DND-41 (cell line): Measurements from ENCODE around the gene GAB1.

Experiments
- ATAC-seq: fragments of 200-7000 bp; cut with Tn5 transposase; 3 replicates; pipeline ENCODE4 v1.9.1; 2021; ENCODE audit warnings: low read depth; ENCODE audit not compliant: insufficient read depth
- DNase-seq: peaks from one replicate; pipeline ENCODE4 v3.0.0-alpha.2; 2020
- H2AFZ ChIP-seq: 2 replicates; pipeline ENCODE4 v1.6.0; 2012; ENCODE audit warnings: low read depth, low read length
- H3K27ac ChIP-seq: 2 replicates; pipeline ENCODE4 v1.5.1; 2012; ENCODE audit warnings: low read length, inconsistent platforms
- H3K27me3 ChIP-seq: fragments of 200-600 bp; sonication (generic); 2 replicates; pipeline ENCODE4 v1.6.0; 2012; ENCODE audit warnings: low read length, mild to moderate bottlenecking, inconsistent platforms; ENCODE audit not compliant: insufficient read depth, poor library complexity
- H3K36me3 ChIP-seq: 2 replicates; pipeline ENCODE4 v1.5.1; 2012; ENCODE audit warnings: low read length, inconsistent platforms; ENCODE audit not compliant: insufficient read depth
- H3K4me1 ChIP-seq: 2 replicates; pipeline ENCODE4 v1.5.1; 2012; ENCODE audit warnings: mild to moderate bottlenecking, low read length; ENCODE audit not compliant: insufficient read depth
- H3K4me2 ChIP-seq: 2 replicates; pipeline ENCODE4 v1.6.0; 2012; ENCODE audit warnings: mild to moderate bottlenecking, moderate library complexity, low read length, inconsistent platforms; ENCODE audit not compliant: insufficient read depth
- H3K4me3 ChIP-seq, 2 experiments: fragments of 200-600 bp in 1 of 2; shearing (Covaris generic) in 1 of 2; 2 replicates each; pipeline ENCODE4 v1.5.1; 2012 to 2016; ENCODE audit warnings: inconsistent platforms in 2 of 2, low read length in 2 of 2, mild to moderate bottlenecking in 2 of 2, low read depth in 1 of 2, moderate library complexity in 1 of 2
- H3K79me2 ChIP-seq: 2 replicates; pipeline ENCODE4 v1.6.0; 2012; ENCODE audit warnings: low read length, inconsistent platforms; ENCODE audit not compliant: insufficient read depth
- H3K9ac ChIP-seq: 2 replicates; pipeline ENCODE4 v1.6.0; 2012; ENCODE audit warnings: low read depth, mild to moderate bottlenecking, inconsistent platforms, low read length, moderate library complexity
- H3K9me3 ChIP-seq: 2 replicates; pipeline ENCODE4 v1.5.1; 2012; ENCODE audit warnings: low read length, moderate library complexity, mild to moderate bottlenecking, inconsistent platforms; ENCODE audit not compliant: insufficient read depth, severe bottlenecking
- H4K20me1 ChIP-seq: 2 replicates; pipeline ENCODE4 v1.6.0; 2012; ENCODE audit warnings: low read length; ENCODE audit not compliant: insufficient read depth
- CTCF ChIP-seq: IDR thresholded peaks from 2 replicates; pipeline ENCODE4 v1.5.1; 2012; ENCODE audit warnings: borderline replicate concordance, low read length, moderate library complexity, mild to moderate bottlenecking; ENCODE audit not compliant: poor library complexity, severe bottlenecking; ENCODE audit errors: extremely low read depth
- EZH2 ChIP-seq: IDR thresholded peaks from 3 replicates; pipeline ENCODE4 v1.6.1; 2012; ENCODE audit warnings: borderline replicate concordance, low read depth, mild to moderate bottlenecking, moderate library complexity, low read length, inconsistent platforms; ENCODE audit not compliant: severe bottlenecking

Gene GAB1

GRCh38 chr4:143344774-143345173 is 8.1 kb downstream of the GAB1 start:
- H3K27me3 ChIP-seq = peaks cover 30% of the 10 kb centered on the region
- H3K9me3 ChIP-seq = no peaks in the 10 kb centered on the region
- H2AFZ ChIP-seq = no peak overlapping the region
- no peak overlapping the region for H3K9ac ChIP-seq
- no peak for DNase-seq
- H3K36me3 ChIP-seq = no peaks in the 10 kb centered on the region
- no peaks in the 10 kb centered on the region for H3K4me1 ChIP-seq
- no peak for ATAC-seq
- no peak overlapping the region for H3K27ac ChIP-seq
- H3K4me3 ChIP-seq = no peak overlapping the region
- TF ChIP-seq CTCF (no peak), EZH2 (no peak)
- no peaks in the 10 kb centered on the region for H3K79me2 ChIP-seq
- no peaks in the 10 kb centered on the region; the same call in 1 of the 2 replicates for H4K20me1 ChIP-seq
- H3K4me2 ChIP-seq = no peak overlapping the region

- ATAC-seq = no peak
- no peaks in the 10 kb centered on the region for H3K9me3 ChIP-seq
- no peak overlapping the region for H3K9ac ChIP-seq
- H3K79me2 ChIP-seq = no peaks in the 10 kb centered on the region
- no peaks in the 10 kb centered on the region; the same call in 1 of the 2 replicates for H4K20me1 ChIP-seq
- no peaks in the 10 kb centered on the region for H3K36me3 ChIP-seq
- H2AFZ ChIP-seq = no peak overlapping the region
- TF ChIP-seq EZH2 (no peak), CTCF (no peak)
- no peak overlapping the region for H3K4me3 ChIP-seq
- DNase-seq = no peak
- H3K27ac ChIP-seq = no peak overlapping the region
- no peaks in the 10 kb centered on the region for H3K4me1 ChIP-seq
- H3K27me3 ChIP-seq = peaks cover 25% of the 10 kb centered on the region
- H3K4me2 ChIP-seq = no peak overlapping the region
These were observed 8.7 kb downstream of the GAB1 start for GRCh38 chr4:143345356-143345755.

- DNase-seq = no peak
- ATAC-seq = no peak
- H4K20me1 ChIP-seq = no peaks in the 10 kb centered on the region; the same call in 1 of the 2 replicates
- no peaks in the 10 kb centered on the region for H3K4me1 ChIP-seq
- H3K27me3 ChIP-seq = peaks cover 22% of the 10 kb centered on the region
- no peak overlapping the region for H3K4me2 ChIP-seq
- no peak overlapping the region for H3K4me3 ChIP-seq
- no peak overlapping the region for H3K27ac ChIP-seq
- no peak for TF ChIP-seq CTCF
- no peak for TF ChIP-seq EZH2
- H3K9ac ChIP-seq = no peak overlapping the region
- no peaks in the 10 kb centered on the region for H3K36me3 ChIP-seq
- H3K9me3 ChIP-seq = no peaks in the 10 kb centered on the region
- no peak overlapping the region for H2AFZ ChIP-seq
- H3K79me2 ChIP-seq = no peaks in the 10 kb centered on the region
These were observed 9.5 kb downstream of the GAB1 start for GRCh38 chr4:143346206-143346605.

GRCh38 chr4:143347484-143348111 is 10.9 kb downstream of the GAB1 start:
- ATAC-seq (no peak), DNase-seq (no peak)
- no peaks in the 10 kb centered on the region for H3K9me3 ChIP-seq
- H3K27ac ChIP-seq = no peak overlapping the region
- H3K36me3 ChIP-seq = no peaks in the 10 kb centered on the region
- no peak overlapping the region for H2AFZ ChIP-seq
- H3K4me1 ChIP-seq = no peaks in the 10 kb centered on the region
- no peaks in the 10 kb centered on the region for H4K20me1 ChIP-seq
- H3K4me2 ChIP-seq = no peak overlapping the region
- no peak for TF ChIP-seq EZH2
- no peak for TF ChIP-seq CTCF
- peaks cover 12% of the 10 kb centered on the region for H3K27me3 ChIP-seq
- no peak overlapping the region for H3K4me3 ChIP-seq
- H3K9ac ChIP-seq = no peak overlapping the region
- no peaks in the 10 kb centered on the region for H3K79me2 ChIP-seq
